SU-DHL-6 (cell line): ENCODE data around the gene BCL2L14.
A peak's percentile ranks its signal among the peaks of the same experiment; 100 is the strongest.

Source experiments
- CTCF ChIP-seq: fragments of 200-600 bp; sonication (generic); IDR thresholded peaks from one replicate; pipeline ENCODE4 v1.5.1; 2017; ENCODE audit warnings: antibody characterized with exemption, mild to moderate bottlenecking, low read length, moderate library complexity; ENCODE audit not compliant: insufficient read depth, poor library complexity, severe bottlenecking
- EZH2phosphoT487 ChIP-seq: fragments of 200-600 bp; sonication (generic), shearing (Covaris generic); conservative IDR thresholded peaks from 2 replicates; pipeline ENCODE4 v1.6.1; 2018; ENCODE audit warnings: mild to moderate bottlenecking, antibody characterized with exemption, low read length, moderate library complexity, mixed read lengths

- peak; percentile 43 for TF ChIP-seq CTCF
- TF ChIP-seq EZH2phosphoT487 = no peak
Measured at GRCh38 chr12:12032851-12033797, 37.6 kb upstream of the BCL2L14 start.
